Neuronal stem cell (in vitro differentiated cells): ENCODE data around the gene XXYLT1.

Experiments used
- DNase-seq: peaks from one replicate; pipeline ENCODE4 v3.0.0-alpha.2; 2013; ENCODE audit warnings: low spot score
- H2AFZ ChIP-seq: one replicate; pipeline ENCODE4 v1.6.1; 2013; ENCODE audit warnings: mild to moderate bottlenecking, low read length, inconsistent platforms
- H2AK5ac ChIP-seq: 2 replicates; pipeline ENCODE4 v1.6.1; 2013; ENCODE audit warnings: low read depth, mild to moderate bottlenecking, inconsistent platforms, low read length, moderate library complexity, mixed read lengths
- H2BK120ac ChIP-seq: 2 replicates; pipeline ENCODE4 v1.6.1; 2013; ENCODE audit warnings: low read depth, mild to moderate bottlenecking, inconsistent platforms, low read length, moderate library complexity, mixed read lengths
- H2BK12ac ChIP-seq: one replicate; pipeline ENCODE4 v1.6.1; 2013; ENCODE audit warnings: low read length, inconsistent platforms
- H2BK15ac ChIP-seq: 2 replicates; pipeline ENCODE4 v1.6.1; 2013; ENCODE audit warnings: mild to moderate bottlenecking, low read length, inconsistent platforms, mixed read lengths
- H2BK5ac ChIP-seq: one replicate; pipeline ENCODE4 v1.6.1; 2013; ENCODE audit warnings: inconsistent platforms, mild to moderate bottlenecking, low read length, moderate library complexity
- H3K14ac ChIP-seq: one replicate; pipeline ENCODE4 v1.6.1; 2013; ENCODE audit warnings: low read length, inconsistent platforms
- H3K18ac ChIP-seq: 2 replicates; pipeline ENCODE4 v1.6.1; 2013; ENCODE audit warnings: low read length, inconsistent platforms
- H3K23ac ChIP-seq: 2 replicates; pipeline ENCODE4 v1.6.1; 2013; ENCODE audit warnings: low read depth, mild to moderate bottlenecking, mixed read lengths, low read length, inconsistent platforms; ENCODE audit not compliant: poor library complexity
- H3K27ac ChIP-seq: replicated peaks from 3 replicates; pipeline ENCODE4 v1.5.1; 2013; ENCODE audit warnings: low read length, inconsistent platforms
- H3K27me3 ChIP-seq, 3 experiments: 2 replicates each; pipeline ENCODE4 v1.6.1; 2013; ENCODE audit warnings: low read length in 3 of 3, mild to moderate bottlenecking in 2 of 3, inconsistent platforms in 1 of 3, low read depth in 1 of 3, mixed read lengths in 1 of 3, moderate library complexity in 1 of 3; ENCODE audit not compliant: control insufficient read depth in 3 of 3, insufficient read depth in 3 of 3
- H3K36me3 ChIP-seq, 2 donors: replicated peaks in 1 of 2; 2 replicates each; pipeline ENCODE4 v1.6.1; 2013; ENCODE audit warnings: low read length in 2 of 2; ENCODE audit not compliant: control insufficient read depth in 2 of 2, insufficient read depth in 2 of 2
- H3K4ac ChIP-seq: 2 replicates; pipeline ENCODE4 v1.6.1; 2013; ENCODE audit warnings: inconsistent platforms, mild to moderate bottlenecking, low read length, moderate library complexity
- H3K4me1 ChIP-seq, 2 donors: 1 replicate in 1 of 2; 2 replicates in 1 of 2; pipeline ENCODE4 v1.6.1; 2013; ENCODE audit warnings: low read length in 2 of 2, low read depth in 1 of 2; ENCODE audit not compliant: control insufficient read depth in 2 of 2, insufficient read depth in 1 of 2
- H3K4me2 ChIP-seq: one replicate; pipeline ENCODE4 v1.6.1; 2013; ENCODE audit warnings: mild to moderate bottlenecking, low read length, inconsistent platforms; ENCODE audit not compliant: insufficient read depth, poor library complexity, severe bottlenecking
- H3K4me3 ChIP-seq, 2 donors: 2 replicates each; pipeline ENCODE4 v1.5.1; 2013; ENCODE audit warnings: low read length in 2 of 2, mild to moderate bottlenecking in 2 of 2, inconsistent platforms in 1 of 2, moderate library complexity in 1 of 2
- H3K79me1 ChIP-seq: one replicate; pipeline ENCODE4 v1.6.1; 2013; ENCODE audit warnings: low read depth, mild to moderate bottlenecking, inconsistent platforms, low read length, moderate library complexity
- H3K9ac ChIP-seq: one replicate; pipeline ENCODE4 v1.6.1; 2013; ENCODE audit warnings: mild to moderate bottlenecking, low read depth, low read length, inconsistent platforms; ENCODE audit not compliant: poor library complexity
- H3K9me3 ChIP-seq, 2 donors: replicated peaks in 1 of 2; 2 replicates each; pipeline versions ENCODE3 to v1.6.1; 2013; ENCODE audit warnings: low read length in 2 of 2, mild to moderate bottlenecking in 2 of 2, inconsistent platforms in 1 of 2, low read depth in 1 of 2, mixed read lengths in 1 of 2, moderate library complexity in 1 of 2; ENCODE audit not compliant: control insufficient read depth in 2 of 2, insufficient read depth in 1 of 2
- H4K8ac ChIP-seq: one replicate; pipeline ENCODE4 v1.6.1; 2013; ENCODE audit warnings: low read depth, mild to moderate bottlenecking, inconsistent platforms, low read length, moderate library complexity
- H4K91ac ChIP-seq: one replicate; pipeline ENCODE4 v1.6.1; 2013; ENCODE audit warnings: low read length, low read depth, mild to moderate bottlenecking, inconsistent platforms; ENCODE audit not compliant: poor library complexity
- WGBS, 2 donors: extraction: QIAGEN DNeasy Blood & Tissue Kit; methylation state at CpG; one replicate each; pipeline ENCODE4 v1.1.7; 2013; ENCODE audit warnings: missing lambda C conversion rate in 2 of 2, mixed read lengths in 1 of 2; ENCODE audit not compliant: insufficient read length in 2 of 2, insufficient replicate concordance in 1 of 2; ENCODE audit errors: extremely low coverage in 2 of 2; 5-methylcytosine and 5-hydroxymethylcytosine counted together

Gene XXYLT1

GRCh38 chr3:195249057-195249770, 21.7 kb downstream of the XXYLT1 start:
- H3K4me2 ChIP-seq = no peak overlapping the region
- H3K4me3 ChIP-seq = peak overlapping the region in 1 of 2 donors; percentile 44
- no peak overlapping the region for H3K27ac ChIP-seq
- no peak overlapping the region for H4K8ac ChIP-seq
- no peak overlapping the region for H3K18ac ChIP-seq
- H2BK12ac ChIP-seq = no peak overlapping the region
- H2AFZ ChIP-seq = no peak overlapping the region
- H2BK15ac ChIP-seq = no peak overlapping the region
- H2BK5ac ChIP-seq = no peak overlapping the region
- H3K9ac ChIP-seq = no peak overlapping the region
- H2AK5ac ChIP-seq = no peak overlapping the region
- H3K14ac ChIP-seq = no peak overlapping the region
- peaks cover 10% of the 10 kb centered on the region for H3K79me1 ChIP-seq
- no peak overlapping the region for H4K91ac ChIP-seq
- peaks cover 0 to 19% of the 10 kb centered on the region in 2 donors for H3K36me3 ChIP-seq
- peak overlapping the region; percentile 96 for H3K23ac ChIP-seq
- peaks cover 7 to 17% of the 10 kb centered on the region in 2 donors for H3K4me1 ChIP-seq
- H2BK120ac ChIP-seq = no peak overlapping the region
- no CpG with 5 or more reads among the region's 21 CpGs for WGBS, 2 donors
- no peaks in the 10 kb centered on the region for H3K27me3 ChIP-seq
- peak overlapping the region; percentile 26 for H3K4ac ChIP-seq
- H3K9me3 ChIP-seq = peaks cover 3 to 11% of the 10 kb centered on the region in 2 donors
- no peak for DNase-seq

DNA sequence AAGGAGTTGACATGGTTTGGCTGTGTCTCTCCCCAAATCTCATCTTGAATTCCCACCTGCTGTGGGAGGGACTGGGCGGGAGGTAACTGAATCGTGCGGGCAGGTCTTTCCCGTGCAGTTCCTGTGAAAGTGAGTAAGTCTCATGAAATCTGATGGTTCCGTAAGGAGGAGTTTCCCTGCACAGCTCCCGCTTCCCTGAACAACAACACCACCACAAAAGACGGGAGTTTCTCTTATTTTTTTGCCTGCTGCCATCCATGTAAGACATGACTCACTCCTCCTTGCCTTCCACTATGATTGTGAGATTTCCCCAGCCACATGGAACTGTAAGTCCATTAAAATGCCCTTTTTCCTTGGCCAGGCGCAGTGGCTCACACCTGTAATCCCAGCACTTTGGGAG, 22.7 kb downstream of the XXYLT1 start:
- H3K18ac ChIP-seq = no peak overlapping the region
- no peak overlapping the region for H3K14ac ChIP-seq
- H3K27me3 ChIP-seq = no peaks in the 10 kb centered on the region
- H3K27ac ChIP-seq = no peak overlapping the region
- H3K4me3 ChIP-seq = no peak overlapping the region
- H2BK12ac ChIP-seq = no peak overlapping the region
- H3K23ac ChIP-seq = no peak overlapping the region
- H2AK5ac ChIP-seq = no peak overlapping the region
- H2BK5ac ChIP-seq = no peak overlapping the region
- H4K91ac ChIP-seq = no peak overlapping the region
- H3K4ac ChIP-seq = no peak overlapping the region
- no peak overlapping the region for H3K9ac ChIP-seq
- DNase-seq = no peak
- no peak overlapping the region for H2BK120ac ChIP-seq
- no CpG with 5 or more reads among the region's 8 CpGs for WGBS, 2 donors
- H4K8ac ChIP-seq = no peak overlapping the region
- no peak overlapping the region for H2BK15ac ChIP-seq
- H3K36me3 ChIP-seq = peaks cover 0 to 19% of the 10 kb centered on the region in 2 donors
- H2AFZ ChIP-seq = no peak overlapping the region
- H3K4me1 ChIP-seq = peaks cover 7 to 15% of the 10 kb centered on the region in 2 donors
- H3K4me2 ChIP-seq = no peak overlapping the region
- H3K79me1 ChIP-seq = peaks cover 10% of the 10 kb centered on the region
- peaks cover 3 to 11% of the 10 kb centered on the region in 2 donors for H3K9me3 ChIP-seq

DNA sequence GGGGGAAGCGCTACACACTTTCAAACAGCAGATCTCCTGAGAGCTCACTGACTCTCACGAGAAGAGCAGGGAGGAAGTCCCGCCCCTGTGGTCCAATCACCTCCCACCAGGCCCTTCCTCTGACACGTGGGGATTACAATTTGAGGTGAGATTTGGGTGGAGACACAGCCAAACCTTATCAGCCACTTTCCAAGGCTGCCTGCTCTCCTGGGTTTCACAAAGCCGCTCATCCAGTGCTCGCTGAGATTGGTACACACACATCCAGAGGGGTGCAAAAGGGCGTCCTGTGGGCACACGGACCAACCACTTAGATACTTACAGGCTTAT, 23.1 kb downstream of the XXYLT1 start:
- Histone ChIP-seq H3K27me3 (no peaks in the 10 kb centered on the region), H3K4ac (no peak overlapping the region), H3K27ac (no peak overlapping the region), H4K91ac (no peak overlapping the region), H2AK5ac (no peak overlapping the region), H3K4me3 (no peak overlapping the region), H3K9me3 (peaks cover 3 to 11% of the 10 kb centered on the region in 2 donors), H3K18ac (no peak overlapping the region), H3K4me1 (peaks cover 3 to 11% of the 10 kb centered on the region in 2 donors), H3K36me3 (peaks cover 0 to 19% of the 10 kb centered on the region in 2 donors), H3K14ac (no peak overlapping the region), H3K79me1 (peaks cover 10% of the 10 kb centered on the region), H2BK12ac (no peak overlapping the region), H3K23ac (no peak overlapping the region), H3K4me2 (no peak overlapping the region), H2AFZ (no peak overlapping the region), H3K9ac (no peak overlapping the region), H2BK15ac (no peak overlapping the region), H2BK5ac (no peak overlapping the region), H4K8ac (no peak overlapping the region), H2BK120ac (no peak overlapping the region)
- no peak for DNase-seq
- no CpG with 5 or more reads among the region's 8 CpGs for WGBS, 2 donors

- Histone ChIP-seq H3K23ac (no peak overlapping the region), H3K4me2 (no peak overlapping the region), H3K9me3 (peaks cover 3 to 11% of the 10 kb centered on the region in 2 donors), H3K18ac (peak overlapping the region; percentile 15), H2BK12ac (no peak overlapping the region), H3K79me1 (peaks cover 10% of the 10 kb centered on the region), H4K8ac (no peak overlapping the region), H3K4me1 (peaks cover 0 to 7% of the 10 kb centered on the region in 2 donors), H2BK15ac (no peak overlapping the region), H3K27ac (no peak overlapping the region), H2AFZ (no peak overlapping the region), H3K9ac (no peak overlapping the region), H2BK5ac (no peak overlapping the region), H3K14ac (no peak overlapping the region), H2AK5ac (no peak overlapping the region), H3K36me3 (peaks cover 0 to 19% of the 10 kb centered on the region in 2 donors), H3K4me3 (no peak overlapping the region), H3K27me3 (no peaks in the 10 kb centered on the region), H3K4ac (no peak overlapping the region), H2BK120ac (no peak overlapping the region), H4K91ac (no peak overlapping the region)
- no peak for DNase-seq
- no CpG with 5 or more reads among the region's 24 CpGs for WGBS, 2 donors
Observed at GRCh38 chr3:195247086-195247862, 23.7 kb downstream of the XXYLT1 start.
